ENCODE results near the gene ANLN. TPM values are rescaled to one million over a fixed set of nuclear protein-coding genes. Genes with fewer than 3 reads are reported as not detected.

ANLN gene
- total and polyA plus RNA-seq, 9 of the 15 experiments (the other 6 are each of a cell fraction or from before 2014, with no cell fraction given) = 18.1 to 66.2 (median 38.7) TPM

DNA sequence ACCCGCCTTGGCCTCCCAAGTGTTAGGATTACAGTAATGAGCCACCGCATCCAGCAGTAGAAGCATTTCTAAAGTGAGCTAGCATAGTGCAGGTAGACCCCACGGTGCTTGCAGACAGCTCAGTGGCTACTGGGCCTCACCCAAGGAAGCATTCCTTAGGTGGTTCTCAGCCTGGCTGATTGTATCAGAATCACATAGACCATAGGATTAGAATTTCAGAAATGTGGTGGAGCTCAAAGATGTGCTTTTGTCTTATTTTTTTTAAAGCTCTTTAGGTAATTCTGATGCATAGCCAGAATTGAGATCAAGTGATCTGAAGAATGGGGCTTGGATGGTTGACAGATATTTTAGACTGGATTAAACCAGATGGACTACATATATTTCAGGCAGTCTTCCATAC, 10.9 kb downstream of the ANLN start:
- Histone ChIP-seq H3K4me3 (no peak overlapping the region), H3K9me1 (ENCODE audit: control insufficient read depth, insufficient read depth, low read length) (no peaks in the 10 kb centered on the region), H3K4me2 (ENCODE audit: insufficient read depth, low read length) (no peak overlapping the region), H3K9me3 (replicated peaks; ENCODE audit: control insufficient read depth, insufficient read depth, low read depth, low read length) (no peaks in the 10 kb centered on the region), H3K27ac (ENCODE audit: extremely low read depth, low read depth, low read length) (no peak overlapping the region), H3K4me1 (replicated peaks in 1 of 2; ENCODE audit: control insufficient read depth in 2 of 2, insufficient read depth in 2 of 2, low read length in 2 of 2) (peaks cover 4 to 12% of the 10 kb centered on the region in 2 experiments; a peak in 2 of 5 replicates), H4K20me1 (replicated peaks; ENCODE audit: control insufficient read depth, insufficient read depth, low read length) (no peaks in the 10 kb centered on the region), H3K27me3 (ENCODE audit: control insufficient read depth in 2 of 2, insufficient read depth in 2 of 2, low read length in 2 of 2) (no peaks in the 10 kb centered on the region), H3K9ac (ENCODE audit: insufficient read depth in 1 of 2, low read depth in 2 of 2, low read length in 2 of 2) (no peak overlapping the region), H3K36me3 (ENCODE audit: control insufficient read depth, insufficient read depth, low read length) (peaks cover 93% of the 10 kb centered on the region), H2AFZ (ENCODE audit: low read depth, low read length) (no peak overlapping the region), H3K79me2 (ENCODE audit: control insufficient read depth, insufficient read depth, low read length) (peaks cover 40% of the 10 kb centered on the region)
- TF ChIP-seq, protein P1, sequence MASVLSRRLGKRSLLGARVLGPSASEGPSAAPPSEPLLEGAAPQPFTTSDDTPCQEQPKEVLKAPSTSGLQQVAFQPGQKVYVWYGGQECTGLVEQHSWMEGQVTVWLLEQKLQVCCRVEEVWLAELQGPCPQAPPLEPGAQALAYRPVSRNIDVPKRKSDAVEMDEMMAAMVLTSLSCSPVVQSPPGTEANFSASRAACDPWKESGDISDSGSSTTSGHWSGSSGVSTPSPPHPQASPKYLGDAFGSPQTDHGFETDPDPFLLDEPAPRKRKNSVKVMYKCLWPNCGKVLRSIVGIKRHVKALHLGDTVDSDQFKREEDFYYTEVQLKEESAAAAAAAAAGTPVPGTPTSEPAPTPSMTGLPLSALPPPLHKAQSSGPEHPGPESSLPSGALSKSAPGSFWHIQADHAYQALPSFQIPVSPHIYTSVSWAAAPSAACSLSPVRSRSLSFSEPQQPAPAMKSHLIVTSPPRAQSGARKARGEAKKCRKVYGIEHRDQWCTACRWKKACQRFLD (CRISPR knock-in tag; IDR thresholded peaks at IDR 0.05) = no peak
- TF ChIP-seq, protein P2, sequence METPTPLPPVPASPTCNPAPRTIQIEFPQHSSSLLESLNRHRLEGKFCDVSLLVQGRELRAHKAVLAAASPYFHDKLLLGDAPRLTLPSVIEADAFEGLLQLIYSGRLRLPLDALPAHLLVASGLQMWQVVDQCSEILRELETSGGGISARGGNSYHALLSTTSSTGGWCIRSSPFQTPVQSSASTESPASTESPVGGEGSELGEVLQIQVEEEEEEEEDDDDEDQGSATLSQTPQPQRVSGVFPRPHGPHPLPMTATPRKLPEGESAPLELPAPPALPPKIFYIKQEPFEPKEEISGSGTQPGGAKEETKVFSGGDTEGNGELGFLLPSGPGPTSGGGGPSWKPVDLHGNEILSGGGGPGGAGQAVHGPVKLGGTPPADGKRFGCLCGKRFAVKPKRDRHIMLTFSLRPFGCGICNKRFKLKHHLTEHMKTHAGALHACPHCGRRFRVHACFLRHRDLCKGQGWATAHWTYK (CRISPR knock-in tag; IDR thresholded peaks at IDR 0.05) = no peak
- TF ChIP-seq PHB (CRISPR knock-in tag; IDR thresholded peaks at IDR 0.05) = no peak
- TF ChIP-seq HNRNPK (IDR thresholded peaks at IDR 0.05; ENCODE audit: low read depth, low read length, poor library complexity, severe bottlenecking) = no peak
- no peak for TF ChIP-seq SMAD2 (IDR thresholded peaks at IDR 0.05; ENCODE audit: low read depth, low read length)
- TF ChIP-seq ZFP30 (CRISPR knock-in tag; IDR thresholded peaks at IDR 0.05; ENCODE audit: borderline replicate concordance) = no peak
- TF ChIP-seq CBX8 (IDR thresholded peaks at IDR 0.05; ENCODE audit: borderline replicate concordance, extremely low read depth, low read depth, low read length, poor library complexity, severe bottlenecking) = no peak
- TF ChIP-seq DMBX1 (CRISPR knock-in tag; IDR thresholded peaks at IDR 0.05; ENCODE audit: borderline replicate concordance) = no peak
- no peak for TF ChIP-seq MCM7 (IDR thresholded peaks at IDR 0.05)
- TF ChIP-seq ZNF445 (CRISPR knock-in tag; IDR thresholded peaks at IDR 0.05; ENCODE audit: low read depth) = no peak
- ATAC-seq (no peak), FAIRE-seq (no peak), DNase-seq (ENCODE audit: extremely low read depth in 1 of 4, low spot score in 3 of 4) (no peak)
- CTCF ChIA-PET (ENCODE audit: low intra/inter-chr PET ratio) = no interaction called here
- no TSS peak for BruUV-seq (replicated peaks)
- POLR2A ChIA-PET = interaction anchor here (0.8 to 5.1 kb wide), 5 partner anchors 9 to 100 kb away, joined by 3 to 58 read pairs (median 5); partner anchors contain the start of gene ANLN
- intact Hi-C loops (cut with micrococcal nuclease) = no loop called here
- WGBS (ENCODE audit: insufficient coverage, low coverage, missing lambda C conversion rate) = 90% methylated on average over 3 of the region's 3 CpGs
- in situ Hi-C loops (cut with MboI) = no loop called here
